Glomerular visceral epithelial cell (primary cell): ENCODE data around the gene G6PC3.

Source experiments
- DNase-seq: peaks from one replicate; pipeline ENCODE4 v3.0.0-alpha.2; 2016; ENCODE audit errors: extremely low spot score

G6PC3 gene

GRCh38 chr17:44061446-44061845 lies 9.1 kb upstream of the G6PC3 start:
- no peak for DNase-seq

GRCh38 chr17:44062871-44063270 lies 7.7 kb upstream of the G6PC3 start:
- DNase-seq, result no peak

- DNase-seq, result no peak
Measured at GRCh38 chr17:44063704-44064639, 6.6 kb upstream of the G6PC3 start.

GRCh38 chr17:44065668-44066203 lies 4.8 kb upstream of the G6PC3 start:
- no peak for DNase-seq

- DNase-seq, result peak; percentile 95
Measured at GRCh38 chr17:44066204-44066930, 4.2 kb upstream of the G6PC3 start, which contains the start of gene LSM12. LSM12 (minus strand) TSS chr17:44066671; CDS start chr17:44066587, 84 bp downstream.

- DNase-seq, result no peak
Measured at GRCh38 chr17:44067545-44067940, 3.0 kb upstream of the G6PC3 start.

GRCh38 chr17:44069974-44070454 lies 521 bp upstream of the G6PC3 start:
- no peak for DNase-seq

- no peak for DNase-seq
Measured at GRCh38 chr17:44071198-44071520, 624 bp downstream of the G6PC3 start.

GRCh38 chr17:44071772-44072171 lies 1.2 kb downstream of the G6PC3 start:
- no peak for DNase-seq

GRCh38 chr17:44074231-44074910 lies 3.8 kb downstream of the G6PC3 start:
- no peak for DNase-seq

GRCh38 chr17:44074911-44075285 lies 4.4 kb downstream of the G6PC3 start:
- no peak for DNase-seq

GRCh38 chr17:44075598-44076293 lies 5.2 kb downstream of the G6PC3 start:
- no peak for DNase-seq

- no peak for DNase-seq
Measured at GRCh38 chr17:44076716-44077594, 6.4 kb downstream of the G6PC3 start.

GRCh38 chr17:44077595-44077909 lies 7.0 kb downstream of the G6PC3 start:
- DNase-seq, result no peak

- no peak for DNase-seq
Measured at GRCh38 chr17:44078412-44078811, 7.9 kb downstream of the G6PC3 start.

- DNase-seq, result no peak
Measured at GRCh38 chr17:44079877-44080821, 9.6 kb downstream of the G6PC3 start.

- DNase-seq, result no peak
Measured at GRCh38 chr17:44081681-44082080, 11.1 kb downstream of the G6PC3 start.

- no peak for DNase-seq
Measured at GRCh38 chr17:44082256-44082927, 11.9 kb downstream of the G6PC3 start.
